SJCRH30 (cell line): ENCODE measurements around the gene TBC1D8. TPM values are rescaled to one million over a fixed set of nuclear protein-coding genes. Genes with fewer than 3 reads are reported as not detected.

Experiments used
- DNase-seq, 2 experiments: peaks; one replicate each; pipeline ENCODE4 v3.0.0-alpha.2; 2015 to 2020
- H3K27ac ChIP-seq: fragments of 250-450 bp; sonication (Bioruptor Pico); 2 replicates; pipeline ENCODE4 v1.5.1; 2020; ENCODE audit warnings: mild to moderate bottlenecking, moderate library complexity
- H3K27me3 ChIP-seq: fragments of 250-450 bp; sonication (Bioruptor Pico); 2 replicates; pipeline ENCODE4 v1.5.1; 2020; ENCODE audit warnings: mild to moderate bottlenecking, moderate library complexity
- H3K36me3 ChIP-seq: fragments of 250-450 bp; sonication (Bioruptor Pico); 2 replicates; pipeline ENCODE4 v1.5.1; 2020; ENCODE audit warnings: mild to moderate bottlenecking, moderate library complexity
- H3K4me1 ChIP-seq: fragments of 250-450 bp; sonication (Bioruptor Pico); 2 replicates; pipeline ENCODE4 v1.5.1; 2020; ENCODE audit warnings: mild to moderate bottlenecking, moderate library complexity
- H3K4me3 ChIP-seq: fragments of 250-450 bp; sonication (Bioruptor Pico); 2 replicates; pipeline ENCODE4 v1.5.1; 2020; ENCODE audit warnings: mild to moderate bottlenecking, moderate library complexity
- H3K9me3 ChIP-seq: fragments of 250-450 bp; sonication (Bioruptor Pico); replicated peaks from 2 replicates; pipeline ENCODE4 v1.5.1; 2020; ENCODE audit warnings: mild to moderate bottlenecking, moderate library complexity
- total RNA-seq: library from RNA; depleted of rRNA; stranded (reverse); fragments of >200 nt; shearing (Covaris generic); gene quantifications from 2 replicates; pipeline ENCODE4 v1.2.3, GENCODE V29; 2014

Gene TBC1D8
- total RNA-seq, 1 experiment from 2014 or later = 8.8 TPM

GRCh38 chr2:101012054-101012705 lies 139.0 kb downstream of the TBC1D8 start:
- no peak overlapping the region for H3K27ac ChIP-seq
- no peaks in the 10 kb centered on the region for H3K27me3 ChIP-seq
- H3K36me3 ChIP-seq = peaks cover 28% of the 10 kb centered on the region
- DNase-seq = no peak
- H3K4me1 ChIP-seq = no peaks in the 10 kb centered on the region; the same call in 1 of the 2 replicates
- no peaks in the 10 kb centered on the region for H3K9me3 ChIP-seq
- no peak overlapping the region for H3K4me3 ChIP-seq

GRCh38 chr2:101011152-101011551 lies 140.0 kb downstream of the TBC1D8 start:
- Histone ChIP-seq H3K4me3 (no peak overlapping the region), H3K4me1 (no peaks in the 10 kb centered on the region; the same call in 1 of the 2 replicates), H3K9me3 (no peaks in the 10 kb centered on the region), H3K36me3 (peaks cover 39% of the 10 kb centered on the region), H3K27ac (no peak overlapping the region), H3K27me3 (no peaks in the 10 kb centered on the region)
- no peak for DNase-seq

GRCh38 chr2:101007415-101008345 lies 143.5 kb downstream of the TBC1D8 start:
- Histone ChIP-seq H3K4me3 (no peak overlapping the region), H3K27me3 (no peaks in the 10 kb centered on the region), H3K4me1 (peaks cover 4% of the 10 kb centered on the region; the same call in 1 of the 2 replicates), H3K9me3 (no peaks in the 10 kb centered on the region), H3K27ac (no peak overlapping the region), H3K36me3 (peaks cover 67% of the 10 kb centered on the region)
- peak in 1 of 2 experiments; percentile 24 for DNase-seq

DNA sequence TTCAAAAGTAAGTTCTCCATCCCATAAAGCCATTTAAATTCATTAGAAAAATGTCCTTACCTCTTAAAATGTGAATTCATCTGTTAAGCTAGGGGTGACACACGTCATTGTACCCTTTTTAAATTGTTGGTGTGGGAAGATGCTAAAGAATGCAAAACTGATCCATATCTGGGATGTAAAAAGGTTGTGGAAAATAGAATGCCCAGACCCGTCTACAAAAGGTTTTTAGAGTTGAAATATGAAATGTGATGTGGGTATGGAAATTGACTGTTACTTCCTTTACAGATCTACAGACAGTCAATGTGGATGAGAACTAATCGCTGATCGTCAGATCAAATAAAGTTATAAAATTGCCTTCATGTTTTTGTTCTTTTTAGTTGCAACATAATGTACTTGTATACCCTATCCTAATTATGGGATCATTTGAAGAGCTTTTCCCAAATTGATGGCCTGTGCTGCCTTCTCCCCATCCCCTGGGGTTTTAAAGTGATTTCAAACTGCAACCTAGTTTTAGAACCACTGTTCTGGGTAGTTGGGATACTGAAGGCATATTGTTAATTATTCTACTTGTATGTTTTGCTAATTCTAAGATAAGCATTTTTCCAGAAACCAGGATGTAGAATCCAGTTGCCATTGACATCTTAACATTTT lies 145.0 kb downstream of the TBC1D8 start:
- Histone ChIP-seq H3K4me3 (no peak overlapping the region), H3K9me3 (0 out of 2 replicates have a peak, but pooled peaks cover 1% of the 10 kb centered on the region), H3K27me3 (no peaks in the 10 kb centered on the region), H3K27ac (no peak overlapping the region), H3K4me1 (peaks cover 7% of the 10 kb centered on the region), H3K36me3 (peaks cover 71% of the 10 kb centered on the region)
- DNase-seq = no peak

DNA sequence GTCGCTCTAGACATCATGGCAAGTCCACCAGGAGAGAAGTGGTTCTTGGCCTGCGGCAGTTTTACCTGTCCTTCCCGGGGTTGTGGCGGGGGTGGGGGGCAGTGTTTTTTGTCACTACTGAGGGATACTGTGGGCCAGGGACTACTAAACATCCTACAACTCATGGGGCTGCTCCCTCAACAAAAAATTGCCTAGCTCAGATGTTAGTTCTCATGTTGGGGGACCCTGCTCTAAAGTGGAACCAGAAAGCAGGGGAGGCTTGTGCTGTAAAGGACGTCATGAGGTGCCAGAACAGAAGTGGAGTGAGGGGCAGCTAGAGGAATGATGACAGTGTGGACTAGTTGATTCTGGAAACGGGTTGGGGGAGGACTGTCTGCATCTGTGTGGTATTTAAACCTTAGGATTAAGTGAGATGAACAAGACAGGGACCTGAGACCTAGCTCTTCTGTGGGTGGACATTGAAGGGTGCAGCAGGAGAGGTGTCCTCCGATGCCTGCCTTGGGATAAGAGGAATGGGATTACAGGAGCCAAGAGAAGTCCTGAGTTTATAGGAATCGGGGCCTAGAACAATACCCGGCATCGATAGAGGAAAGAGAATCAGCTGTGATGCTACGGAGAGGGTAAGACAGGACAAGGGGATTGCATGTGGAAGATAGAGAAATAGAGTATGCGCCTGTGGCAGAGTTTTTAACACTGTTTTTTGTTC lies 146.4 kb downstream of the TBC1D8 start:
- Histone ChIP-seq H3K36me3 (peaks cover 65% of the 10 kb centered on the region), H3K4me1 (peaks cover 7% of the 10 kb centered on the region), H3K27ac (no peak overlapping the region), H3K4me3 (no peak overlapping the region), H3K9me3 (0 out of 2 replicates have a peak, but pooled peaks cover 2% of the 10 kb centered on the region), H3K27me3 (no peaks in the 10 kb centered on the region)
- DNase-seq = no peak

DNA sequence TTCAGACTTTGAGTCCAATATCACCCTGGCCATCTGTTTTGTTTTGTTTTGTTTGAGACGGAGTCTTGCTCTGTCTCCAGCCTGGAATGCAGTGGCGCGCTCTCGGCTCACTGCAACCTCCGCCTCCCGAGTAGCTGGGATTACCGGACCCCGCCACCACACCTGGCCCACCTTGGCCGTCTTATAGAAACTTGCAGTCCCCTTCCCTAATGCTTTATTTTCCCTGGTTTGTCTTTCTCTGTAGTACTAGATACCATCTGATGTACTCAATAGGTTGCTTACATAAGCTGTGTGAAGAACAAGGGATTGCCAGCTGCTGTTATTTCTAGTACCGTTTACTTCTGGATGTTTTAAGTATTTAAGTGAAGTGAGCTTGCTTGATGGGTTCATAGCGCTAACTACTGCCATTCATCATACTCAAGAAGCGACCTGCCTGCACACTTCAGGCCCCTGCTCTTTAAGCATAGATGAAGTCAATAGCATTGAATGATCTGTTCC lies 147.9 kb downstream of the TBC1D8 start:
- Histone ChIP-seq H3K4me3 (peak overlapping the region; percentile 86), H3K36me3 (peaks cover 60% of the 10 kb centered on the region), H3K4me1 (peaks cover 7% of the 10 kb centered on the region), H3K27me3 (no peaks in the 10 kb centered on the region), H3K9me3 (0 out of 2 replicates have a peak, but pooled peaks cover 2% of the 10 kb centered on the region), H3K27ac (peak overlapping the region; percentile 88)
- DNase-seq = no peak

GRCh38 chr2:101002562-101003277 lies 148.5 kb downstream of the TBC1D8 start:
- Histone ChIP-seq H3K27ac (peak overlapping the region; percentile 88), H3K27me3 (peaks cover 4% of the 10 kb centered on the region), H3K36me3 (peaks cover 54% of the 10 kb centered on the region), H3K4me3 (peak overlapping the region; percentile 86), H3K9me3 (0 out of 2 replicates have a peak, but pooled peaks cover 2% of the 10 kb centered on the region), H3K4me1 (peaks cover 7% of the 10 kb centered on the region)
- DNase-seq = peak in 1 of 2 experiments; percentile 52

DNA sequence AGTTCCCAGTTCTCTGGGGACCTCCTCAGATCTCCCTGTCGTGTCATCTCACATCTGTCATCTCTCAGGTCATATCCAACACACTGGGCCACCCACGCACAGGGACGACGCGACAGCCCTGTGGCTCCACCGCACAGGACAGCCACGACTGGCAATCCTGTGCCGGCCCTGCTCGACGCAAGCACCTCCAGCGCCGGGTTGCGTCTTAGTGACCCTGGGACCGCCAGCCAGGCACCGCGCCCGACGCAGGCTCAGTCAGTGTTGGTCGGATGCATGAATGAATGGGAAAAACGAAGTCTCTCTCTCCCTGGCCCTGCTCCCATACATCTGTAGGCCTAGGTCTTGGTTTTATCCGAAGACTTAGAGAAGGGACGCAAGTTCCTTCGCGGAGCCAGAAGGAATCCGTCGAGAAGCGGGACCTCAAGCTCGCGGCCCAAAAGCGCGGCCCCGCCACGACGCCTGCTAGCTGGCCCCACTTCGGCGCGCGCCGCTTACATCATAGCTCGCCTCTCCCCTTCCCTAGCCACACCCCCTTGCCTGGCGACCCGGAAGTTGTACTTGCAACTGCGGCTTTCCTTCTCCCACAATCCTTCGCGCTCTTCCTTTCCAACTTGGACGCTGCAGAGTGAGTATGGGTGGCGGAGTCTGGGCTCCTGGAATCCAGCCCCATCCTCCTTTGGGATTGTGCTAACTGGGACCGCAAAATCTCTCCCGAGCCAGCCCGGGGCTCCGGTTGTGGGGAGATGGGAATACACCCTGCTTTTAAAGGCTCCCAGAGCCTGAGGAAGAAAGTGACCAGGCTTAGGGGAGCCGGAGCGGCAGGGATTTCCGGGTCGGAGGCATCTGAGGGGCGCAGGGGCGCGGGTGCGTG lies 149.3 kb downstream of the TBC1D8 start, which contains the start of gene RPL31:
TSS of gene RPL31 (plus strand) at position 599 of the 871 bp plus-strand sequence. CDS start 413 bp downstream, outside the sequence.
- H3K36me3 ChIP-seq = peaks cover 46% of the 10 kb centered on the region
- H3K27ac ChIP-seq = peak within 1 kb of the TSS; percentile 88
- 0 out of 2 replicates have a peak, but pooled peaks cover 2% of the 10 kb centered on the region for H3K9me3 ChIP-seq
- peaks cover 8% of the 10 kb centered on the region for H3K27me3 ChIP-seq
- H3K4me1 ChIP-seq = peaks cover 7% of the 10 kb centered on the region
- peak within 1 kb of the TSS; percentile 86 for H3K4me3 ChIP-seq
- DNase-seq = peak; percentile 98

DNA sequence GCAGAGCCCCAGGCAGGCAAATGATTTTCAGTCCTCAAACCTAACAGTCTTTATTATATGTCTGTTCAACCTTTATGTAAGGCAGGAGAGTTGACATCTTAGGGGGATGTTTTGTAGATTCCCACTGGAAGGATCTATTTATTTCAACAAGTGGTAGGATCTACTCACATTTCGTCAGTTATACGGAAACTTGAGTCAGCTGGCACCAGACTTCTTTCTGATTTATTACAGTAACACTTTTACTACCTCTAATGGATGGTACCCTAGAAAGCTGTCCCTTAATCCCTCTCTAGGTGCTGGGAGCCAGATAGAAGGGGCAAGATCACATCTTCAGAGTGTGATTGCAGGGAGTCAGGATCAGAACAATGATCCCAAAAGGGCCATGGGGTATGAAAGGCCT lies 151.2 kb downstream of the TBC1D8 start:
- peaks cover 26% of the 10 kb centered on the region for H3K36me3 ChIP-seq
- H3K27ac ChIP-seq = no peak overlapping the region
- no peak overlapping the region for H3K4me3 ChIP-seq
- 0 out of 2 replicates have a peak, but pooled peaks cover 2% of the 10 kb centered on the region for H3K9me3 ChIP-seq
- H3K27me3 ChIP-seq = peaks cover 16% of the 10 kb centered on the region
- H3K4me1 ChIP-seq = peaks cover 7% of the 10 kb centered on the region
- DNase-seq = no peak

GRCh38 chr2:100998235-100998573 lies 153.0 kb downstream of the TBC1D8 start:
- peaks cover 8% of the 10 kb centered on the region for H3K36me3 ChIP-seq
- no peak for DNase-seq

GRCh38 chr2:100997509-100998234 lies 153.5 kb downstream of the TBC1D8 start:
- Histone ChIP-seq H3K27ac (no peak overlapping the region), H3K4me3 (no peak overlapping the region), H3K36me3 (peaks cover 3% of the 10 kb centered on the region), H3K9me3 (0 out of 2 replicates have a peak, but pooled peaks cover 2% of the 10 kb centered on the region), H3K27me3 (peaks cover 16% of the 10 kb centered on the region), H3K4me1 (peaks cover 3% of the 10 kb centered on the region; the same call in 1 of the 2 replicates)
- no peak for DNase-seq

More at GRCh38 chr2:100998235-100998573, 153.0 kb downstream of the TBC1D8 start:
- no peak overlapping the region for H3K4me3 ChIP-seq
- H3K4me1 ChIP-seq = peaks cover 3% of the 10 kb centered on the region; the same call in 1 of the 2 replicates
- H3K9me3 ChIP-seq = 0 out of 2 replicates have a peak, but pooled peaks cover 2% of the 10 kb centered on the region
- no peak overlapping the region for H3K27ac ChIP-seq
- H3K27me3 ChIP-seq = peaks cover 16% of the 10 kb centered on the region
